Liver (tissue), 9 donors: ENCODE results near the gene ARHGAP6. TPM values are rescaled to one million over a fixed set of nuclear protein-coding genes. Genes with fewer than 3 reads are reported as not detected.

Experiments
- DNase-seq: peaks from one replicate; pipeline ENCODE4 v3.0.0-alpha.2; 2017; ENCODE audit warnings: low spot score
- H3K27ac ChIP-seq, 2 donors: one replicate each; pipeline ENCODE4 v1.7.0; 2013; ENCODE audit warnings: inconsistent platforms in 2 of 2, low read length in 2 of 2, control low read depth in 1 of 2, low read depth in 1 of 2, mild to moderate bottlenecking in 1 of 2
- H3K27me3 ChIP-seq, 4 donors: one replicate each; pipeline versions ENCODE4 v1.6.1 to v1.7.0; 2013; ENCODE audit warnings: low read length in 3 of 4, inconsistent platforms in 1 of 4, mild to moderate bottlenecking in 1 of 4, moderate library complexity in 1 of 4; ENCODE audit not compliant: control insufficient read depth in 4 of 4, insufficient read depth in 4 of 4
- H3K36me3 ChIP-seq, 4 donors: one replicate each; pipeline versions ENCODE4 v1.6.1 to v1.7.0; 2013; ENCODE audit warnings: low read length in 3 of 4, mild to moderate bottlenecking in 3 of 4, low read depth in 1 of 4, moderate library complexity in 1 of 4; ENCODE audit not compliant: control insufficient read depth in 4 of 4, insufficient read depth in 3 of 4
- H3K4me1 ChIP-seq, 4 donors: one replicate each; pipeline versions ENCODE4 v1.6.1 to v1.7.0; 2013; ENCODE audit warnings: low read length in 3 of 4, mild to moderate bottlenecking in 3 of 4, moderate library complexity in 1 of 4; ENCODE audit not compliant: control insufficient read depth in 4 of 4, insufficient read depth in 4 of 4
- H3K4me3 ChIP-seq, 3 donors: one replicate each; pipeline versions ENCODE4 v1.6.1 to v1.7.0; 2013; ENCODE audit warnings: low read length in 3 of 3, control low read depth in 1 of 3, low read depth in 1 of 3, mild to moderate bottlenecking in 1 of 3
- H3K9ac ChIP-seq, 2 donors: one replicate each; pipeline ENCODE4 v1.7.0; 2013; ENCODE audit warnings: low read length in 2 of 2, mild to moderate bottlenecking in 2 of 2, moderate library complexity in 2 of 2, control low read depth in 1 of 2, low read depth in 1 of 2
- H3K9me3 ChIP-seq, 4 donors: one replicate each; pipeline versions ENCODE4 v1.6.1 to v1.7.0; 2013; ENCODE audit warnings: low read length in 3 of 4; ENCODE audit not compliant: control insufficient read depth in 4 of 4
- ATF3 ChIP-seq: IDR thresholded peaks from 2 replicates; pipeline ENCODE4 v1.6.1; 2016; ENCODE audit warnings: antibody characterized with exemption
- CTCF ChIP-seq: fragments of 150-350 bp; IDR thresholded peaks from 2 replicates; pipeline ENCODE4 v1.5.1; 2017; ENCODE audit warnings: improper control_type of control experiment, low read depth, low read length; ENCODE audit not compliant: missing input control
- EGR1 ChIP-seq, 2 donors: IDR thresholded peaks; 2 replicates each; pipeline ENCODE4 v1.6.1; 2016 to 2018; ENCODE audit warnings: antibody characterized with exemption in 2 of 2, low read depth in 2 of 2
- FOXA1 ChIP-seq: IDR thresholded peaks from 2 replicates; pipeline ENCODE4 v1.6.1; 2016; ENCODE audit warnings: antibody characterized with exemption
- GABPA ChIP-seq, 2 donors: IDR thresholded peaks in 1 of 2; conservative IDR thresholded peaks in 1 of 2; 2 replicates each; pipeline ENCODE4 v1.6.1; 2016; ENCODE audit warnings: antibody characterized with exemption in 2 of 2, mild to moderate bottlenecking in 1 of 2, moderate library complexity in 1 of 2
- HNF4G ChIP-seq: IDR thresholded peaks from 2 replicates; pipeline ENCODE4 v1.6.1; 2016; ENCODE audit warnings: antibody characterized with exemption
- JUND ChIP-seq, 2 donors: IDR thresholded peaks; 2 replicates each; pipeline ENCODE4 v1.6.1; 2016; ENCODE audit warnings: antibody characterized with exemption in 2 of 2
- RAD21 ChIP-seq, 2 donors: IDR thresholded peaks; 2 replicates each; pipeline ENCODE4 v1.6.1; 2016; ENCODE audit warnings: antibody characterized with exemption in 2 of 2, mild to moderate bottlenecking in 2 of 2
- RXRA ChIP-seq, 2 donors: IDR thresholded peaks; 2 replicates each; pipeline ENCODE4 v1.6.1; 2017 to 2018; ENCODE audit warnings: antibody characterized with exemption in 2 of 2, mild to moderate bottlenecking in 1 of 2
- SP1 ChIP-seq: IDR thresholded peaks from 2 replicates; pipeline ENCODE4 v1.6.1; 2018; ENCODE audit warnings: antibody characterized with exemption, mild to moderate bottlenecking
- YY1 ChIP-seq: IDR thresholded peaks from 2 replicates; pipeline ENCODE4 v1.6.1; 2016; ENCODE audit warnings: antibody characterized with exemption, mild to moderate bottlenecking
- WGBS: extraction: QIAGEN DNeasy Blood & Tissue Kit; methylation state at CpG from one replicate; pipeline ENCODE4 v1.1.7; 2013; 5-methylcytosine and 5-hydroxymethylcytosine counted together
- polyA plus RNA-seq, 2 donors: library from polyadenylated mRNA; stranded (reverse) in 1 of 2; unstranded in 1 of 2; fragments of 200-250 nt in 1 of 2; fragments of >200 nt in 1 of 2; fragmentation: Nextera tagmentation in 1 of 2; extraction: Ambion mirVana in 1 of 2; gene quantifications; one replicate each; pipeline versions ENCODE4 v1.2.1 to v1.2.3, GENCODE V29; 2013 to 2015
- total RNA-seq, 2 donors: library from RNA; depleted of rRNA; stranded (reverse); fragments of >200 nt; gene quantifications; one replicate each; pipeline ENCODE4 v1.2.3, GENCODE V29; 2014
- donor health status: healthy.
- donor health status: healthy.
- donor health status: healthy.
- donor health status: healthy.
- donor health status: healthy.

Gene ARHGAP6
- total and polyA plus RNA-seq, 4 donors = 0.10 to 2.2 (median 0.65) TPM

- H3K36me3 ChIP-seq = no peaks in the 10 kb centered on the region
- H3K9ac ChIP-seq = no peak overlapping the region
- no peak overlapping the region for H3K27ac ChIP-seq
- no peaks in the 10 kb centered on the region for H3K4me1 ChIP-seq
- WGBS = 92% methylated on average over 2 of the region's 2 CpGs
- DNase-seq = no peak
- H3K4me3 ChIP-seq = no peak overlapping the region
- peaks cover 0 to 2% (median 0%) of the 10 kb centered on the region in 4 donors for H3K27me3 ChIP-seq
- no peaks in the 10 kb centered on the region for H3K9me3 ChIP-seq
- no peak for TF ChIP-seq FOXA1
- no peak for TF ChIP-seq HNF4G
- no peak for TF ChIP-seq RXRA (IDR thresholded peaks at IDR 0.05)
- no peak for TF ChIP-seq ATF3
- TF ChIP-seq JUND (IDR thresholded peaks at IDR 0.05) = no peak
- TF ChIP-seq SP1 = no peak
Measured at GRCh38 chrX:11449613-11450012, 216.1 kb downstream of the ARHGAP6 start.

- Histone ChIP-seq H3K9ac (no peak overlapping the region), H3K9me3 (no peaks in the 10 kb centered on the region), H3K27ac (no peak overlapping the region), H3K4me3 (no peak overlapping the region), H3K27me3 (peaks cover 0 to 2% (median 0%) of the 10 kb centered on the region in 4 donors), H3K4me1 (no peaks in the 10 kb centered on the region), H3K36me3 (no peaks in the 10 kb centered on the region)
- DNase-seq = no peak
- TF ChIP-seq RXRA (IDR thresholded peaks at IDR 0.05) = no peak
- no peak for TF ChIP-seq CTCF
- TF ChIP-seq JUND (IDR thresholded peaks at IDR 0.05) = no peak
- TF ChIP-seq ATF3 = no peak
- no peak for TF ChIP-seq HNF4G
- no peak for TF ChIP-seq GABPA (IDR thresholded peaks at IDR 0.05 in 1 of 2, conservative IDR thresholded peaks at IDR 0.05 in 1 of 2)
- WGBS = 60% methylated on average over 1 of the region's 1 CpG
Measured at GRCh38 chrX:11447418-11447817, 218.3 kb downstream of the ARHGAP6 start.

- TF ChIP-seq EGR1 (IDR thresholded peaks at IDR 0.05; ENCODE audit: low read depth in 2 of 2) (no peak), SP1 (no peak), RAD21 (IDR thresholded peaks at IDR 0.05) (no peak), RXRA (IDR thresholded peaks at IDR 0.05) (no peak)
- no peaks in the 10 kb centered on the region for H3K36me3 ChIP-seq
- WGBS = 92% methylated on average over 4 of the region's 4 CpGs
- H3K9me3 ChIP-seq = no peaks in the 10 kb centered on the region
- H3K4me1 ChIP-seq = no peaks in the 10 kb centered on the region
- H3K27me3 ChIP-seq = peaks cover 0 to 2% (median 0%) of the 10 kb centered on the region in 4 donors
- DNase-seq = no peak
- no peak overlapping the region for H3K4me3 ChIP-seq
- H3K27ac ChIP-seq = no peak overlapping the region
- H3K9ac ChIP-seq = no peak overlapping the region
Measured at GRCh38 chrX:11446949-11447348, 218.8 kb downstream of the ARHGAP6 start.

GRCh38 chrX:11446336-11446735 is 219.4 kb downstream of the ARHGAP6 start:
- Histone ChIP-seq H3K36me3 (no peaks in the 10 kb centered on the region), H3K27ac (no peak overlapping the region), H3K4me3 (no peak overlapping the region), H3K27me3 (peaks cover 0 to 2% (median 0%) of the 10 kb centered on the region in 4 donors), H3K4me1 (no peaks in the 10 kb centered on the region), H3K9me3 (no peaks in the 10 kb centered on the region), H3K9ac (no peak overlapping the region)
- no peak for DNase-seq
- 83% methylated on average over 2 of the region's 2 CpGs for WGBS
- TF ChIP-seq JUND (IDR thresholded peaks at IDR 0.05) (no peak), SP1 (no peak), YY1 (no peak), FOXA1 (no peak)
